ENCODE results near the gene SPPL2B. TPM values are rescaled to one million over a fixed set of nuclear protein-coding genes. Genes with fewer than 3 reads are reported as not detected.

The SPPL2B gene
- total and polyA plus RNA-seq, 8 donors = 13.6 to 450 (median 74.1) TPM

DNA sequence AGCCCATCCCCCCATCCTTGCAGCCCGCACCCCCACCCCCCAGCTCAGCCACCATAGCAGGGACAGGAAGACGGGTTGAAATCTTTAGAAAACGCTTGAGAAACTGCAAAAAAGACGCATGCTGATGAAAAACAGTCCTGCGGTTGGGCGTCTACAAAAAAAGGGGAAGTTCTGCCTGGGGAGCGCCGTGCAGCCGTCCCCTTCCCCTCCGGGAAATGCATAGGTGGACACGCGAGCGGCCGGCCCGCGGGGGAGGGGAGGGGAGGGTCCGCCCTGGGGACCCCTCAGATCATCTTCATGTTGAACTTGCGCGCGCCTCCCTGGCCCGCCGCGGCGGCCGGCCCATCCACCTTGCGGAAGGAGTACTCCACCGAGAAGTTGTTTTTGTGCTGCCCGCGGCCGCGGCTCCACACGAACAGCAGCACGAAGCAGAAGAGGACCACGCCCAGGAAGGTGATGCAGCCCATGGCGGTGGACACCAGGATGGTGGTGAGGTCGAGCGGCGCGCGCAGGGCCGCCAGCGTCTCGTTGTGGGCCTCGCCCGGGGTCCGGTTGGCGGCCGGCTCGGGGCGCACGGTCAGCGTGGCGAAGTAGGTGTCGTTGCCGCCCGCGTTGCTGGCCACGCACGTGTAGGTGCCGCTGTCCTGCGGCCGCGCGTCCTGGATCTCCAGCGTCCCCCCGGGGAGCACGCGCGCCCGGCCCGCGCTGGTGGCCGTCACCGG, 38.6 kb upstream of the SPPL2B start:
- WGBS, 5 donors = 1 to 10% (median 2%) methylated on average over 25 to 71 of the region's 74 CpGs
- peak overlapping the region; percentile 41 to 56 (median 44) for H3K4me3 ChIP-seq
- intact Hi-C loops (cut with DNase I; ENCODE audit: low total_unique reads) = loop anchor here (10.0 kb wide), 1 partner anchor 155 kb away; no protein-coding TSS in a partner anchor
- no peaks in the 10 kb centered on the region for H3K9me3 ChIP-seq
- H3K27me3 ChIP-seq = peaks cover 17 to 88% (median 49%) of the 10 kb centered on the region in 3 donors
- peak; percentile 41 to 66 for DNase-seq
- no peak for TF ChIP-seq POLR2A (IDR thresholded peaks at IDR 0.05)
- no peak for TF ChIP-seq EP300 (IDR thresholded peaks at IDR 0.05)
- TF ChIP-seq CTCF (IDR thresholded peaks at IDR 0.05) = no peak
- TF ChIP-seq POLR2AphosphoS5 (IDR thresholded peaks at IDR 0.05) = no peak
- peak overlapping the region in 4 of 5 donors; percentile 51 to 84 (median 70) for H3K27ac ChIP-seq
- H3K4me1 ChIP-seq = peaks cover 28 to 48% (median 36%) of the 10 kb centered on the region in 4 donors
- no peaks in the 10 kb centered on the region for H3K36me3 ChIP-seq

DNA sequence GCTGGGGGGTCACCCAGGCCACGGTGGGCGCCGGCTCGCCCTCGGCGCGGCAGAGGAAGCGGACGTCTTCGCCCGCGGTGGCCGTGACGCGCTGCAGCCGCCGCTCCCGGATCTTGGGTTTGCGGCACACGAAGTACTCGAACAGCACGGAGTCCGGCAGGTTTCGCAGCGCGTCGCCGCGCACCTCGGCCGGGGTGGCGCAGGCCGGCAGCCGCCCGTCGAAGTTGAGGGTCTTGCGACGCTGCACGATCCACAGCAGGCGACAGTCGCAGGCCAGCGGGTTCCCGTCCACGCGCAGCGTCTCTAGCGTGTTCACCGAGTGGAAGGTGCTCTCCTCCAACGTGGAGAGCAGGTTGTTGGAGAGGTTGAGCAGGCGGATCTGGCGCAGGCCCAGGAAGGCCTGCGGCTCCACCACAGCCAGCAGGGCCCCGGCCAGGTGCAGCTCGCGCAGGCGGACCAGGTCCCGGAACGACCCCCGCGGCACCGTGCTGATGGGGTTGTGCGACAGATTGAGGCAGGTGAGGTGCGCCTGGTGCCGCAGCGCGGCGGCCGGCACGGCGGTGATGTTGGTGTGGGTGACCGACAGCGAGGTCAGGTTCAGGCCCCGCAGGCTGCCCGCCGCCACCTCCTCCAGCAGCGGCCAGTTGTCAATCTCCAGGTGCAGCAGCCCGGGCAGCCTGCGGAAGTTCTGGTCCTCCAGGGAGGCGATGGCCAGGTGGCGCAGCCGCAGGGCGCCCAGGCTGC, 37.9 kb upstream of the SPPL2B start:
- Histone ChIP-seq H3K4me3 (peak overlapping the region; percentile 41 to 56 (median 44)), H3K9me3 (no peaks in the 10 kb centered on the region), H3K4me1 (peaks cover 28 to 54% (median 42%) of the 10 kb centered on the region in 4 donors), H3K27me3 (peaks cover 17 to 94% (median 50%) of the 10 kb centered on the region in 3 donors), H3K36me3 (no peaks in the 10 kb centered on the region), H3K27ac (peak overlapping the region in 4 of 5 donors; percentile 51 to 84 (median 70))
- intact Hi-C loops (cut with DNase I; ENCODE audit: low total_unique reads) = no loop called here
- TF ChIP-seq POLR2A (IDR thresholded peaks at IDR 0.05) = no peak
- no peak for TF ChIP-seq POLR2AphosphoS5 (IDR thresholded peaks at IDR 0.05)
- TF ChIP-seq EP300 (IDR thresholded peaks at IDR 0.05) = no peak
- no peak for TF ChIP-seq CTCF (IDR thresholded peaks at IDR 0.05)
- 0 to 13% (median 4%) methylated on average over 13 to 82 of the region's 82 CpGs for WGBS, 5 donors
- DNase-seq = no peak

GRCh38 chr19:2291185-2291751, 37.2 kb upstream of the SPPL2B start:
- 6 to 45% (median 13%) methylated on average over 30 to 67 of the region's 67 CpGs for WGBS, 5 donors
- no peak for TF ChIP-seq CTCF (IDR thresholded peaks at IDR 0.05)
- TF ChIP-seq POLR2AphosphoS5 (IDR thresholded peaks at IDR 0.05) = no peak
- no peak for TF ChIP-seq POLR2A (IDR thresholded peaks at IDR 0.05)
- no peak for TF ChIP-seq EP300 (IDR thresholded peaks at IDR 0.05)

More at GRCh38 chr19:2291185-2291751, 37.2 kb upstream of the SPPL2B start:
- H3K4me1 ChIP-seq = peaks cover 28 to 54% (median 42%) of the 10 kb centered on the region in 4 donors
- H3K27me3 ChIP-seq = peaks cover 17 to 94% (median 55%) of the 10 kb centered on the region in 3 donors
- H3K4me3 ChIP-seq = peak overlapping the region; percentile 41 to 56 (median 44)
- intact Hi-C loops (cut with DNase I; ENCODE audit: low total_unique reads) = no loop called here
- H3K9me3 ChIP-seq = no peaks in the 10 kb centered on the region
- no peaks in the 10 kb centered on the region for H3K36me3 ChIP-seq
- H3K27ac ChIP-seq = peak overlapping the region in 1 of 5 donors; percentile 84
- DNase-seq = peak in 1 of 2 donors; percentile 71
